B cell (primary cell): ENCODE data around the gene PRDX1. TPM values are rescaled to one million over a fixed set of nuclear protein-coding genes. Genes with fewer than 3 reads are reported as not detected.

ENCODE experiments used
- ATAC-seq: fragments of 200-7000 bp; cut with Tn5 transposase; one replicate; pipeline ENCODE4 v1.10.0; 2021; ENCODE audit warnings: low read depth, mild to moderate bottlenecking, moderate number of reproducible peaks, moderate library complexity
- CTCF ChIA-PET: fragments of 350-600 bp; sonication (Branson Sonifier 250); formaldehyde crosslinking; loops from one replicate; lab custom pipeline; 2021; ENCODE audit warnings: antibody characterized with exemption, inconsistent platforms; lab: Charles Lee
- POLR2A ChIA-PET: fragments of 350-600 bp; sonication (Branson Sonifier 250); formaldehyde crosslinking; loops from one replicate; lab custom pipeline; 2021; ENCODE audit warnings: antibody characterized with exemption; lab: Charles Lee
- DNase-seq: peaks from one replicate; pipeline ENCODE4 v3.0.0; 2013
- H2AFZ ChIP-seq: 2 replicates; pipeline ENCODE4 v1.6.1; 2012; ENCODE audit warnings: mild to moderate bottlenecking, low read depth, low read length; ENCODE audit not compliant: insufficient read depth, poor library complexity, severe bottlenecking
- H3K27ac ChIP-seq, 2 donors: 1 replicate in 1 of 2; 2 replicates in 1 of 2; pipeline ENCODE4 v1.5.1; 2012 to 2013; ENCODE audit warnings: low read length in 2 of 2, mild to moderate bottlenecking in 2 of 2, moderate library complexity in 1 of 2
- H3K27me3 ChIP-seq, 4 experiments: fragments of 200-600 bp in 1 of 4; sonication (generic) in 1 of 4; replicated peaks in 1 of 4; 1 replicate in 2 of 4; 2 replicates in 2 of 4; pipeline versions ENCODE4 v1.6.1 to v1.7.0; 2013 to 2016; ENCODE audit warnings: low read length in 3 of 4, mild to moderate bottlenecking in 2 of 4, mixed read lengths in 1 of 4, moderate library complexity in 1 of 4; ENCODE audit not compliant: insufficient read depth in 4 of 4, control insufficient read depth in 3 of 4; ENCODE audit errors: control extremely low read depth in 1 of 4
- H3K36me3 ChIP-seq, 2 experiments: replicated peaks in 1 of 2; 1 replicate in 1 of 2; 2 replicates in 1 of 2; pipeline versions ENCODE4 v1.6.1 to v1.7.1; 2013; ENCODE audit warnings: low read length in 1 of 2; ENCODE audit not compliant: insufficient read depth in 2 of 2, control insufficient read depth in 1 of 2; ENCODE audit errors: control extremely low read depth in 1 of 2, extremely low read depth in 1 of 2
- H3K4me1 ChIP-seq, 2 donors: fragments of 200-600 bp in 1 of 2; sonication (generic) in 1 of 2; 1 replicate in 1 of 2; 2 replicates in 1 of 2; pipeline versions ENCODE4 v1.5.1 to v1.6.1; 2013 to 2017; ENCODE audit warnings: low read length in 2 of 2; ENCODE audit not compliant: control insufficient read depth in 2 of 2, insufficient read depth in 2 of 2
- H3K4me2 ChIP-seq: replicated peaks from 2 replicates; pipeline ENCODE3; 2012; ENCODE audit warnings: mild to moderate bottlenecking, low read depth, low read length; ENCODE audit not compliant: poor library complexity, severe bottlenecking
- H3K4me3 ChIP-seq, 5 experiments: fragments of 200-600 bp in 1 of 5; sonication (generic) in 1 of 5; 1 replicate in 3 of 5; 2 replicates in 2 of 5; pipeline versions ENCODE4 v1.5.1 to v1.7.0; 2011 to 2016; ENCODE audit warnings: low read length in 4 of 5, mild to moderate bottlenecking in 4 of 5, low read depth in 2 of 5, control low read depth in 1 of 5, moderate library complexity in 1 of 5; ENCODE audit not compliant: insufficient read depth in 1 of 5; ENCODE audit errors: control extremely low read depth in 1 of 5, extremely low read depth in 1 of 5
- H3K79me2 ChIP-seq: fragments of 200-600 bp; sonication (generic); one replicate; pipeline ENCODE4 v1.6.0; 2016; ENCODE audit warnings: low read length; ENCODE audit not compliant: control insufficient read depth, insufficient read depth
- H3K9ac ChIP-seq: fragments of 200-600 bp; sonication (generic); 2 replicates; pipeline ENCODE4 v1.6.1; 2017; ENCODE audit warnings: mild to moderate bottlenecking, low read length, moderate library complexity
- H3K9me3 ChIP-seq, 3 donors: one replicate each; pipeline versions ENCODE4 v1.6.1 to v1.7.1; 2013; ENCODE audit warnings: low read length in 2 of 3; ENCODE audit not compliant: control insufficient read depth in 2 of 3, insufficient read depth in 1 of 3; ENCODE audit errors: control extremely low read depth in 1 of 3
- H4K20me1 ChIP-seq: 2 replicates; pipeline ENCODE4 v1.6.0; 2012; ENCODE audit warnings: mild to moderate bottlenecking, low read length; ENCODE audit not compliant: insufficient read depth, control insufficient read depth, poor library complexity, severe bottlenecking
- H3K27ac Mint-ChIP-seq: one replicate; pipeline ENCODE4 v1.8.0; 2021; ENCODE audit warnings: mixed read lengths
- H3K27me3 Mint-ChIP-seq: one replicate; pipeline ENCODE4 v1.8.0; 2021; ENCODE audit warnings: mixed read lengths
- H3K4me1 Mint-ChIP-seq: one replicate; pipeline ENCODE4 v1.8.0; 2021; ENCODE audit warnings: mixed read lengths
- H3K4me3 Mint-ChIP-seq: one replicate; pipeline ENCODE4 v1.8.0; 2021; ENCODE audit warnings: mixed read lengths
- H3K9me3 Mint-ChIP-seq: one replicate; pipeline ENCODE4 v1.8.0; 2022; ENCODE audit warnings: mixed read lengths; ENCODE audit not compliant: insufficient read depth
- CTCF ChIP-seq: fragments of 200-600 bp; IDR thresholded peaks from one replicate; pipeline ENCODE4 v1.8.0; 2022; ENCODE audit warnings: antibody characterized with exemption, mild to moderate bottlenecking
- EZH2 ChIP-seq: IDR thresholded peaks from 2 replicates; pipeline ENCODE4 v1.6.1; 2012; ENCODE audit warnings: borderline replicate concordance, low read depth, mild to moderate bottlenecking, moderate library complexity, low read length; ENCODE audit not compliant: insufficient read depth, poor library complexity, severe bottlenecking
- WGBS: methylation state at CpG from one replicate; pipeline ENCODE4 v1.1.5; 2013; ENCODE audit warnings: missing lambda C conversion rate; ENCODE audit not compliant: insufficient coverage; 5-methylcytosine and 5-hydroxymethylcytosine counted together
- intact Hi-C: fragments of 100-400 bp; cut with micrococcal nuclease; formaldehyde crosslinking; loops from one replicate; pipeline ENCODE4 v1.10.0; 2022
- polyA plus RNA-seq: library from polyadenylated mRNA; depleted of rRNA; stranded (reverse); fragments of >200 nt; gene quantifications from 2 replicates; pipeline ENCODE4 v1.2.3, GENCODE V29; 2012
- total RNA-seq, 2 donors: library from RNA; stranded (reverse); fragments of 120-200 nt in 1 of 2; gene quantifications; 1 replicate in 1 of 2; 2 replicates in 1 of 2; pipeline versions ENCODE4 v1.2.3 to v1.2.4, GENCODE V29; 2013 to 2022

The PRDX1 gene
- total and polyA plus RNA-seq, 2 donors (not counting 1 experiment from before 2014, with no cell fraction given): 56.4 to 104 TPM

DNA sequence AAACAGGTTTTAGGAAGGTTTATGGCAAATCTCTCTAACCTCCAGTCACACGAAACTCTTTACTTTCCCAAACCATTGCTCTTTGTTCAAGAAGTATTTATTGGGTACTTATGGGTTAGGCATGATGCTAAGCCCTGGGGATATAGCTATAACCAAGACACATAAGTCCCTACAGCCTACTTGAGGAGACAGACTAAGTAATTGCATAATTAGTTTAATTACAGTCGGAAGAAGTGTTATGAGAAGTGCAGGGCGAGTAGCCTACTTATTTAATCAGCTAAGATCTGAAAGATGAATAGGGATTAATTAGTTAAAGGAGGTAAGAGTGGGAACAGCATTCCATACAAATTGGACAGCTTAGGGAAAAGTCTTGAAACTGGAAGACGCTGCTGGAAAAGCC is 48.9 kb upstream of the PRDX1 start:
- ATAC-seq: no peak
- H4K20me1 ChIP-seq: no peaks in the 10 kb centered on the region
- no peak overlapping the region for H3K4me3 Mint-ChIP-seq
- H3K9me3 ChIP-seq: no peaks in the 10 kb centered on the region
- intact Hi-C loops: loop anchor here (1.0 to 2.0 kb wide), 5 partner anchors 12 to 210 kb away; partner anchors contain the start of genes AKR1A1 and PRDX1
- H3K4me2 ChIP-seq: no peak overlapping the region
- peaks cover 2% of the 10 kb centered on the region for H3K4me1 Mint-ChIP-seq
- no peaks in the 10 kb centered on the region for H3K9me3 Mint-ChIP-seq
- no peak for TF ChIP-seq CTCF
- TF ChIP-seq EZH2: no peak
- no peaks in the 10 kb centered on the region for H3K27me3 ChIP-seq
- ChIA-PET CTCF (interaction anchor here (0.9 to 13.3 kb wide), 25 partner anchors 9 to 559 kb away, joined by 3 to 351 read pairs (median 5); partner anchors contain the start of genes AKR1A1, CCDC163, GPBP1L1 and MMACHC), POLR2A (interaction anchor here (0.6 to 3.3 kb wide), 3 partner anchors 49 to 835 kb away, joined by 3 to 14 read pairs (median 3); partner anchors contain the start of gene PRDX1)
- 92% methylated on average over 3 of the region's 4 CpGs for WGBS
- H3K4me3 ChIP-seq: no peak overlapping the region
- peaks cover 0 to 43% of the 10 kb centered on the region in 2 experiments for H3K36me3 ChIP-seq
- no peaks in the 10 kb centered on the region for H3K4me1 ChIP-seq
- H3K9ac ChIP-seq: no peak overlapping the region
- no peaks in the 10 kb centered on the region for H3K27me3 Mint-ChIP-seq
- H3K27ac ChIP-seq: no peak overlapping the region
- no peak overlapping the region for H2AFZ ChIP-seq
- no peak overlapping the region for H3K27ac Mint-ChIP-seq
- DNase-seq: no peak
- H3K79me2 ChIP-seq: peaks cover 3% of the 10 kb centered on the region

DNA sequence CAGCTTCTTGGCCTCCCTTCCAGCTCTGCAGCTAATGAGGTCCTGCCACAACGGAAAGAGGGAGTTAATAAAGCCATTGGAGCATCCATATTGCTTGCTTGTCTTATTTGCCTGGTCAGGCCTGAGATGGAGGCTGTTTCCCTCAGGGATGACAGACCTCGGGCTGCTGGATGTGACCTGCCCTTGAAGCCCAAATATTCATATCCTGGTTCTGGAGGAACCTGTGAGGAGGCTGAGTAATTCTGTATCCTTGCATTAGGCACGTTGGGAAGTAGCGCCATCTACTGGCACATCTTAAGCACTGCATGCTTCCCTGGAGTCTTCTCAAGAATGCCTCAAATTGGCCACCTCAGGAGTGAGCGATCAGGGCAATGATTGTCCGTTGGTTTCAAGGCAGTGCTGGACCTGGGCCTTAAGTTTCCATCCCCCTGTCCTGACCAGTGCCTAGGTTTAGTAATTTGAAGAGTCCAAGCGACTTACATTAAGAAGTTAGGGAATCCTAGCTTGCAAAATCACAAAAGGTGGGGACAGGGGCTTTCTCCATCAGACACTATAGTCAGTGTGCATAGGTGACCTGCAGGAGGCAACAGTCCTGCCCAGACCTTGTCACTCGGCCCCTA is 48.4 kb upstream of the PRDX1 start:
- H3K36me3 ChIP-seq: peaks cover 0 to 43% of the 10 kb centered on the region in 2 experiments
- CTCF ChIA-PET: interaction anchor here (0.5 to 13.3 kb wide), 33 partner anchors 9 to 558 kb away, joined by 3 to 351 read pairs (median 5); partner anchors contain the start of genes AKR1A1, CCDC163, GPBP1L1 and MMACHC
- ATAC-seq: peak; percentile 97
- H3K4me1 ChIP-seq: no peaks in the 10 kb centered on the region
- H3K9ac ChIP-seq: no peak overlapping the region
- no peaks in the 10 kb centered on the region for H3K9me3 ChIP-seq
- H3K79me2 ChIP-seq: peaks cover 6% of the 10 kb centered on the region
- H3K4me3 ChIP-seq: no peak overlapping the region
- Mint-ChIP-seq H3K27ac (peak overlapping the region; percentile 56), H3K4me3 (no peak overlapping the region), H3K9me3 (no peaks in the 10 kb centered on the region), H3K4me1 (peaks cover 2% of the 10 kb centered on the region), H3K27me3 (no peaks in the 10 kb centered on the region)
- DNase-seq: peak; percentile 85
- WGBS: 27% methylated on average over 8 of the region's 8 CpGs
- H3K27me3 ChIP-seq: no peaks in the 10 kb centered on the region
- intact Hi-C loops: loop anchor here (1.0 to 2.0 kb wide), 5 partner anchors 12 to 210 kb away; partner anchors contain the start of genes AKR1A1 and PRDX1
- no peaks in the 10 kb centered on the region for H4K20me1 ChIP-seq
- POLR2A ChIA-PET: interaction anchor here (0.6 to 3.3 kb wide), 3 partner anchors 49 to 835 kb away, joined by 3 to 14 read pairs (median 3); partner anchors contain the start of gene PRDX1
- no peak overlapping the region for H2AFZ ChIP-seq
- H3K27ac ChIP-seq: peak overlapping the region in 1 of 2 donors; percentile 0
- no peak overlapping the region for H3K4me2 ChIP-seq
- TF ChIP-seq EZH2: no peak
- TF ChIP-seq CTCF: peak; percentile 99
